Measurements from ENCODE around the gene SPRYD4. TPM values are rescaled to one million over a fixed set of nuclear protein-coding genes. Genes with fewer than 3 reads are reported as not detected.

SPRYD4 gene
- 8.5 and 14.2 TPM in 2 replicates for total RNA-seq (2011; cell fraction: chromatin; rRNA removed; ENCODE audit: low replicate concordance)
- total RNA-seq (2011; cell fraction: nucleolus; rRNA removed) = 9.7 and 11.7 TPM in 2 replicates
- total RNA-seq (2011; cell fraction: nucleoplasm; rRNA removed) = 13.3 and 18.9 TPM in 2 replicates
- 1.8 and 2.4 TPM in 2 replicates for total RNA-seq (2014; rRNA removed)
- total RNA-seq (2014; rRNA removed; fragmentation: Illumina TruSeq; extraction: Trizol) = 2.5 and 2.7 TPM in 2 replicates
- 2.3 and 2.6 TPM in 2 replicates for total RNA-seq (2015; rRNA removed; fragmentation: Illumina TruSeq; extraction: Trizol)
- 2.6 and 2.8 TPM in 2 replicates for total RNA-seq (2021)
- 3.3 and 3.9 TPM in 2 replicates for polyA plus RNA-seq (2011; rRNA removed)
- 3.5 and 3.6 TPM in 2 replicates for polyA plus RNA-seq (2011; cell fraction: cytosol; rRNA removed)
- 5.2 and 5.3 TPM in 2 replicates for polyA plus RNA-seq (2011; cell fraction: nucleus; rRNA removed)
- polyA plus RNA-seq (2012) = 2.2 and 2.3 TPM in 2 replicates
- 2.9 and 3.1 TPM in 2 replicates for polyA plus RNA-seq (2014; fragmentation: Illumina TruSeq; extraction: Trizol)
- 1 to 10 TPM; 3.8 to 4.7 TPM for polyA plus RNA-seq (2014; fragmentation: Nextera tagmentation; extraction: Ambion mirVana)
- polyA plus RNA-seq (2014; rRNA removed) = 2.6 and 2.7 TPM in 2 replicates
- polyA minus RNA-seq (2011; rRNA and poly(A)+ RNA removed) = 4.8 and 5.0 TPM in 2 replicates
- polyA minus RNA-seq (2011; cell fraction: cytosol; rRNA and poly(A)+ RNA removed) = 0.64 and 1.0 TPM in 2 replicates
- 4.2 and 6.4 TPM in 2 replicates for polyA minus RNA-seq (2011; cell fraction: nucleus; rRNA and poly(A)+ RNA removed)
- percentile 85 among the genes with signal in this experiment for Bru-seq, nascent RNA
- percentile 67 among the genes with signal in this experiment for BruChase-seq, experiment 1, labeled RNA remaining after a 2-hour chase
- BruChase-seq, experiment 2, labeled RNA remaining after a 6-hour chase = percentile 60 among the genes with signal in this experiment
- long read RNA-seq, experiment 1, full-length matches to known transcripts = 23 of 28 reads
- long read RNA-seq, experiment 1, partial matches to known transcripts = 0 of 28 reads
- long read RNA-seq, experiment 1, other reads (novel, unspliced or antisense) = 5 of 28 reads
- long read RNA-seq, experiment 2, full-length matches to known transcripts = 14 of 19 reads
- long read RNA-seq, experiment 2, partial matches to known transcripts = 0 of 19 reads
- long read RNA-seq, experiment 2, other reads (novel, unspliced or antisense) = 5 of 19 reads
- long read RNA-seq, experiment 3, full-length matches to known transcripts = 19 of 19 reads
- long read RNA-seq, experiment 3, partial matches to known transcripts = 0 of 19 reads
- long read RNA-seq, experiment 3, other reads (novel, unspliced or antisense) = 0 of 19 reads

- peak; percentile 95 to 97 (median 96) for DNase-seq (ENCODE audit: extremely low read depth in 1 of 4, low spot score in 3 of 4)
- ChIA-PET POLR2A (interaction anchor here (0.8 to 1.4 kb wide), 7 partner anchors 12 to 350 kb away, joined by 3 to 9 read pairs (median 3); partner anchors contain the start of genes GLS2 and ZC3H10), CTCF (ENCODE audit: low intra/inter-chr PET ratio) (interaction anchor here (0.7 kb wide), 1 partner anchor 211 kb away, joined by 5 read pairs; no protein-coding TSS in a partner anchor)
- H2AFZ ChIP-seq (ENCODE audit: low read depth, low read length) = peak within 1 kb of the TSS; percentile 92
- in situ Hi-C loops (cut with MboI) = loop anchor here (5.0 to 10.0 kb wide), 2 partner anchors 276 to 344 kb away; partner anchors contain the start of gene ESYT1
- H3K27ac ChIP-seq (ENCODE audit: extremely low read depth, low read depth, low read length) = peak within 1 kb of the TSS; percentile 91
- intact Hi-C loops (cut with micrococcal nuclease) = loop anchor here (1.0 to 5.0 kb wide), 2 partner anchors 91 to 106 kb away; partner anchors contain the start of genes APOF and STAT2
- under 1% methylated on average over 43 of the region's 43 CpGs for WGBS (ENCODE audit: insufficient coverage, low coverage, missing lambda C conversion rate)
- H4K20me1 ChIP-seq (replicated peaks; ENCODE audit: control insufficient read depth, insufficient read depth, low read length) = no peaks in the 10 kb centered on the region
- peak within 1 kb of the TSS; percentile 93 for H3K4me2 ChIP-seq (ENCODE audit: insufficient read depth, low read length)
- H3K36me3 ChIP-seq (ENCODE audit: control insufficient read depth, insufficient read depth, low read length) = peaks cover 23% of the 10 kb centered on the region; the same call in 2 of the 3 replicates
- BruUV-seq (replicated peaks) = TSS peak; percentile 62
- no peaks in the 10 kb centered on the region for H3K27me3 ChIP-seq (ENCODE audit: control insufficient read depth in 2 of 2, insufficient read depth in 2 of 2, low read length in 2 of 2)
- peak; percentile 91 for ATAC-seq
- H3K9me3 ChIP-seq (replicated peaks; ENCODE audit: control insufficient read depth, insufficient read depth, low read depth, low read length) = no peaks in the 10 kb centered on the region
- H3K4me3 ChIP-seq = peak within 1 kb of the TSS; percentile 66
- peak; percentile 89 for FAIRE-seq
- peaks cover 9 to 10% of the 10 kb centered on the region in 2 experiments; a peak in 3 of 5 replicates for H3K4me1 ChIP-seq (replicated peaks in 1 of 2; ENCODE audit: control insufficient read depth in 2 of 2, insufficient read depth in 2 of 2, low read length in 2 of 2)
- peak within 1 kb of the TSS; percentile 97 to 99 for H3K9ac ChIP-seq (ENCODE audit: insufficient read depth in 1 of 2, low read depth in 2 of 2, low read length in 2 of 2)
- peaks cover 18% of the 10 kb centered on the region for H3K79me2 ChIP-seq (ENCODE audit: control insufficient read depth, insufficient read depth, low read length)
- H3K9me1 ChIP-seq (ENCODE audit: control insufficient read depth, insufficient read depth, low read length) = no peaks in the 10 kb centered on the region
- TF ChIP-seq MITF (IDR thresholded peaks at IDR 0.05) = peak; percentile 91
- TF ChIP-seq ZNF175 (CRISPR knock-in tag; IDR thresholded peaks at IDR 0.05; ENCODE audit: low read depth) = peak; percentile 65; the same call in 1 of the 2 replicates
- TF ChIP-seq SIN3B (IDR thresholded peaks at IDR 0.05; ENCODE audit: low read depth) = peak; percentile 87
- no peak for TF ChIP-seq OTX1 (CRISPR knock-in tag; IDR thresholded peaks at IDR 0.05)
- TF ChIP-seq ZC3H4 (CRISPR knock-in tag; IDR thresholded peaks at IDR 0.05; ENCODE audit: borderline replicate concordance) = no peak
- TF ChIP-seq ZSCAN29 (IDR thresholded peaks at IDR 0.05) = peak; percentile 63
- peak; percentile 83; the same call in 1 of the 2 replicates for TF ChIP-seq JUN (IDR thresholded peaks at IDR 0.05; ENCODE audit: borderline replicate concordance, low read depth, low read length)
- no peak for TF ChIP-seq JUN (CRISPR knock-in tag; IDR thresholded peaks at IDR 0.05; ENCODE audit: borderline replicate concordance)
- peak; percentile 41 for TF ChIP-seq HDAC3 (IDR thresholded peaks at IDR 0.05; ENCODE audit: borderline replicate concordance, partially characterized antibody)
- TF ChIP-seq FOXA3 (CRISPR knock-in tag; conservative IDR thresholded peaks at IDR 0.05 in 1 of 2, IDR thresholded peaks at IDR 0.05 in 1 of 2) = no peak
- peak; percentile 87 to 89 for TF ChIP-seq NRF1 (conservative IDR thresholded peaks at IDR 0.05 in 1 of 2, IDR thresholded peaks at IDR 0.05 in 1 of 2)
- peak; percentile 98 for TF ChIP-seq NFRKB (IDR thresholded peaks at IDR 0.05; ENCODE audit: low read depth)
- peak; percentile 43; the same call in 1 of the 2 replicates for TF ChIP-seq BACH1 (tag; IDR thresholded peaks at IDR 0.05)
- 0 out of 2 replicates have a peak, but pooled peaks have one; percentile 46 for TF ChIP-seq BCOR (IDR thresholded peaks at IDR 0.05)
- TF ChIP-seq CBFA2T2 (conservative IDR thresholded peaks at IDR 0.05) = 0 out of 2 replicates have a peak, but pooled peaks have one; percentile 28
- TF ChIP-seq EP400 (IDR thresholded peaks at IDR 0.05) = peak; percentile 100
These were observed at the start of gene SPRYD4 for GRCh38 chr12:56468216-56469006. SPRYD4 (plus strand) TSS chr12:56468578; CDS start chr12:56468592, 14 bp downstream.

Data from K562 (cell line).